ENCODE measurements around the gene USB1. TPM values are rescaled to one million over a fixed set of nuclear protein-coding genes. Genes with fewer than 3 reads are reported as not detected.

The USB1 gene
- total RNA-seq, 4 donors from 2014 or later, result 18.2 to 87.1 (median 27.6) TPM

GRCh38 chr16:57981636-57982035 is 19.6 kb upstream of the USB1 start:
- TF ChIP-seq CTCF (IDR thresholded peaks at IDR 0.05) (no peak), POLR2A (IDR thresholded peaks at IDR 0.05) (no peak), EP300 (IDR thresholded peaks at IDR 0.05) (no peak), POLR2AphosphoS5 (IDR thresholded peaks at IDR 0.05) (no peak)

GRCh38 chr16:57982385-57982784 is 18.8 kb upstream of the USB1 start:
- Histone ChIP-seq H3K27me3 (no peaks in the 10 kb centered on the region), H3K9me3 (no peaks in the 10 kb centered on the region), H3K4me3 (no peak overlapping the region), H3K36me3 (no peaks in the 10 kb centered on the region), H3K27ac (no peak overlapping the region), H3K4me1 (peaks cover 0 to 20% (median 5%) of the 10 kb centered on the region in 3 donors)
- no peak for ATAC-seq
- 67 to 74% methylated on average over 2 to 4 of the region's 5 CpGs for WGBS, 2 donors (ENCODE audit: low coverage in 1 of 2)
- no peak for TF ChIP-seq EP300 (IDR thresholded peaks at IDR 0.05)
- TF ChIP-seq CTCF (IDR thresholded peaks at IDR 0.05), result no peak
- no peak for TF ChIP-seq POLR2AphosphoS5 (IDR thresholded peaks at IDR 0.05)
- TF ChIP-seq POLR2A (IDR thresholded peaks at IDR 0.05), result no peak

More at GRCh38 chr16:57981636-57982035, 19.6 kb upstream of the USB1 start:
- Histone ChIP-seq H3K27ac (no peak overlapping the region), H3K4me3 (no peak overlapping the region), H3K36me3 (no peaks in the 10 kb centered on the region), H3K27me3 (no peaks in the 10 kb centered on the region), H3K4me1 (peaks cover 0 to 21% (median 5%) of the 10 kb centered on the region in 3 donors), H3K9me3 (no peaks in the 10 kb centered on the region)
- no peak for ATAC-seq
- WGBS, 2 donors (ENCODE audit: low coverage in 1 of 2), result 87 to 100% methylated on average over 1 to 5 of the region's 7 CpGs

- WGBS, 2 donors (ENCODE audit: low coverage in 1 of 2), result 17% methylated on average over 13 of the region's 64 CpGs; no CpG with 5 or more reads in 1 of the 2 donors
- TF ChIP-seq CTCF (IDR thresholded peaks at IDR 0.05), result no peak
- TF ChIP-seq POLR2A (IDR thresholded peaks at IDR 0.05), result no peak
- no peak for TF ChIP-seq POLR2AphosphoS5 (IDR thresholded peaks at IDR 0.05)
- TF ChIP-seq EP300 (IDR thresholded peaks at IDR 0.05), result no peak
- Histone ChIP-seq H3K27ac (peak overlapping the region in 3 of 4 donors; percentile 71 to 76 (median 76)), H3K4me1 (peaks cover 0 to 20% (median 5%) of the 10 kb centered on the region in 3 donors), H3K4me3 (peak overlapping the region; percentile 58 to 59), H3K36me3 (no peaks in the 10 kb centered on the region), H3K27me3 (no peaks in the 10 kb centered on the region), H3K9me3 (no peaks in the 10 kb centered on the region)
- peak; percentile 93 for ATAC-seq
These were observed 16.6 kb upstream of the USB1 start for GRCh38 chr16:57984443-57985203.

- Histone ChIP-seq H3K27ac (peak overlapping the region in 3 of 4 donors; percentile 71 to 76 (median 76)), H3K27me3 (no peaks in the 10 kb centered on the region), H3K4me1 (peaks cover 0 to 20% (median 5%) of the 10 kb centered on the region in 3 donors), H3K4me3 (peak overlapping the region; percentile 58 to 59), H3K36me3 (no peaks in the 10 kb centered on the region), H3K9me3 (no peaks in the 10 kb centered on the region)
- TF ChIP-seq POLR2A (IDR thresholded peaks at IDR 0.05), result no peak
- no peak for TF ChIP-seq POLR2AphosphoS5 (IDR thresholded peaks at IDR 0.05)
- TF ChIP-seq EP300 (IDR thresholded peaks at IDR 0.05), result no peak
- TF ChIP-seq CTCF (IDR thresholded peaks at IDR 0.05), result no peak
- ATAC-seq, result peak; percentile 49
- WGBS, 2 donors (ENCODE audit: low coverage in 1 of 2), result 29% methylated on average over 9 of the region's 62 CpGs; no CpG with 5 or more reads in 1 of the 2 donors
These were observed 15.7 kb upstream of the USB1 start for GRCh38 chr16:57985204-57986181.

Data from gastroesophageal sphincter (tissue), 4 donors.